Epithelial cell of proximal tubule (primary cell): ENCODE measurements around the gene CDR2L. TPM values are rescaled to one million over a fixed set of nuclear protein-coding genes. Genes with fewer than 3 reads are reported as not detected.
"Not testable (repeated sequence)": the region's sequence is repeated elsewhere in the genome, so short reads cannot be mapped to it uniquely, and the experiment has no call there.

Experiments
- DNase-seq: peaks from one replicate; pipeline ENCODE4 v3.0.0-alpha.2; 2011; ENCODE audit warnings: low read depth
- H3K4me3 ChIP-seq: 2 replicates; pipeline ENCODE4 v1.5.1; 2011; ENCODE audit warnings: low read depth, mild to moderate bottlenecking, low read length
- CTCF ChIP-seq: conservative IDR thresholded peaks from 2 replicates; pipeline ENCODE4 v1.5.1; 2012; ENCODE audit warnings: low read depth, mild to moderate bottlenecking, low read length
- total RNA-seq: library from RNA; depleted of rRNA; stranded (reverse); fragments of >200 nt; gene quantifications from 2 replicates; pipeline ENCODE4 v1.2.3, GENCODE V29; 2015

The CDR2L gene
- total RNA-seq, 1 donor from 2014 or later, result 64.4 TPM

GRCh38 chr17:74964988-74965622 is 22.3 kb upstream of the CDR2L start:
- DNase-seq, result no peak
- no peak for TF ChIP-seq CTCF
- H3K4me3 ChIP-seq, result no peak overlapping the region

- H3K4me3 ChIP-seq, result no peak overlapping the region
- no peak for TF ChIP-seq CTCF
- DNase-seq, result no peak
Measured at GRCh38 chr17:74968361-74968780, 19.1 kb upstream of the CDR2L start.

GRCh38 chr17:74969501-74969900 is 17.9 kb upstream of the CDR2L start:
- not testable (repeated sequence) for DNase-seq, H3K4me3 ChIP-seq

- no peak overlapping the region for H3K4me3 ChIP-seq
- no peak for DNase-seq
- no peak for TF ChIP-seq CTCF
Measured at GRCh38 chr17:74970395-74970794, 17.0 kb upstream of the CDR2L start.

GRCh38 chr17:74971069-74971841 is 16.2 kb upstream of the CDR2L start:
- no peak overlapping the region for H3K4me3 ChIP-seq

GRCh38 chr17:74971842-74972106 is 15.7 kb upstream of the CDR2L start:
- DNase-seq, result no peak
- H3K4me3 ChIP-seq, result peak overlapping the region; percentile 59
- no peak for TF ChIP-seq CTCF

More at GRCh38 chr17:74971069-74971841, 16.2 kb upstream of the CDR2L start:
- TF ChIP-seq CTCF, result no peak
- no peak for DNase-seq

GRCh38 chr17:74972107-74972972 is 15.1 kb upstream of the CDR2L start, which contains the start of gene HID1:
Gene HID1, minus strand, starts transcription at chr17:74972759. Its CDS starts 103 bp downstream, at chr17:74972656.
- peak within 1 kb of the TSS; percentile 59 for H3K4me3 ChIP-seq
- no peak for DNase-seq
- no peak for TF ChIP-seq CTCF
